Tibial artery (tissue), 4 donors: ENCODE results near the gene CTNND2.

Experiments
- DNase-seq, 2 donors: peaks; one replicate each; pipeline ENCODE4 v3.0.0-alpha.2; 2019
- H3K27ac ChIP-seq, 2 donors: fragments of 200-600 bp; sonication (generic) in 1 of 2; 1 replicate in 1 of 2; 2 replicates in 1 of 2; pipeline ENCODE4 v1.5.1; 2018 to 2019; ENCODE audit warnings: mild to moderate bottlenecking in 1 of 2
- H3K27me3 ChIP-seq, 2 donors: fragments of 200-600 bp; sonication (generic) in 1 of 2; one replicate each; pipeline versions ENCODE4 v1.5.1 to v1.6.0; 2016 to 2019
- H3K36me3 ChIP-seq, 3 donors: fragments of 200-600 bp; sonication (generic) in 2 of 3; one replicate each; pipeline ENCODE4 v1.5.1; 2016 to 2019; ENCODE audit warnings: mild to moderate bottlenecking in 2 of 3
- H3K4me1 ChIP-seq, 4 donors: fragments of 200-600 bp; sonication (generic) in 2 of 4; 1 replicate in 3 of 4; 2 replicates in 1 of 4; pipeline ENCODE4 v1.5.1; 2016 to 2019
- H3K4me3 ChIP-seq, 2 donors: fragments of 200-600 bp; sonication (generic) in 1 of 2; 1 replicate in 1 of 2; 2 replicates in 1 of 2; pipeline ENCODE4 v1.5.1; 2018 to 2019; ENCODE audit warnings: mild to moderate bottlenecking in 2 of 2
- H3K9me3 ChIP-seq, 3 donors: fragments of 200-600 bp; sonication (generic) in 1 of 3; one replicate each; pipeline ENCODE4 v1.5.1; 2016 to 2019
- intact Hi-C: fragments of 100-400 bp; cut with DNase I; formaldehyde crosslinking; loops from one replicate; pipeline ENCODE4 v1.15.0; 2023; ENCODE audit warnings: low total_unique reads
- TF ChIP-seq, protein P1 (sequence below), 2 experiments: fragments of 200-600 bp in 1 of 2; fragments of 450-650 bp in 1 of 2; IDR thresholded peaks; one replicate each; pipeline ENCODE4 v1.5.1; 2017 to 2019; ENCODE audit warnings: antibody characterized with exemption in 2 of 2, mild to moderate bottlenecking in 1 of 2, moderate library complexity in 1 of 2

CTNND2 gene

DNA sequence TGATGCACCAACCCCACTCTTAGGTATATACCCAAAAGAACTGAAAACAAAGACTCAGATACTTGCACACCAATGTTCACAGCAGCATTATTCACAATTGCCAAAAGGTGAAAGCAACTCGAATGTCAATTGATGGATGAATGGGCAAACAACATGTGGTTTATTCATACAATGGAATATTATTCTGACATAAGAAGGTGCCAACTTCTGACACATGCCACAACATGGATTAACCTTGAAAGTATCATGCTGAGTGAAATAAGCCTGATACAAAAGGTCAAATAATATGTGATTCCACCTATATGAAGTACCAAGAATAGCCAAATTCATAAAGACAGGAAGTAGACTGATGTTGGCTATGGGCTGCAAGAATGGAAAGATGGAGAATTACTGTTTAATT is 35.0 kb downstream of the CTNND2 start:
- Histone ChIP-seq H3K4me3 (no peak overlapping the region), H3K36me3 (no peaks in the 10 kb centered on the region), H3K27ac (no peak overlapping the region), H3K27me3 (no peaks in the 10 kb centered on the region), H3K4me1 (no peaks in the 10 kb centered on the region), H3K9me3 (no peaks in the 10 kb centered on the region)
- intact Hi-C loops, result no loop called here
- DNase-seq, result no peak
- TF ChIP-seq, protein P1, sequence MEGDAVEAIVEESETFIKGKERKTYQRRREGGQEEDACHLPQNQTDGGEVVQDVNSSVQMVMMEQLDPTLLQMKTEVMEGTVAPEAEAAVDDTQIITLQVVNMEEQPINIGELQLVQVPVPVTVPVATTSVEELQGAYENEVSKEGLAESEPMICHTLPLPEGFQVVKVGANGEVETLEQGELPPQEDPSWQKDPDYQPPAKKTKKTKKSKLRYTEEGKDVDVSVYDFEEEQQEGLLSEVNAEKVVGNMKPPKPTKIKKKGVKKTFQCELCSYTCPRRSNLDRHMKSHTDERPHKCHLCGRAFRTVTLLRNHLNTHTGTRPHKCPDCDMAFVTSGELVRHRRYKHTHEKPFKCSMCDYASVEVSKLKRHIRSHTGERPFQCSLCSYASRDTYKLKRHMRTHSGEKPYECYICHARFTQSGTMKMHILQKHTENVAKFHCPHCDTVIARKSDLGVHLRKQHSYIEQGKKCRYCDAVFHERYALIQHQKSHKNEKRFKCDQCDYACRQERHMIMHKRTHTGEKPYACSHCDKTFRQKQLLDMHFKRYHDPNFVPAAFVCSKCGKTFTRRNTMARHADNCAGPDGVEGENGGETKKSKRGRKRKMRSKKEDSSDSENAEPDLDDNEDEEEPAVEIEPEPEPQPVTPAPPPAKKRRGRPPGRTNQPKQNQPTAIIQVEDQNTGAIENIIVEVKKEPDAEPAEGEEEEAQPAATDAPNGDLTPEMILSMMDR (IDR thresholded peaks at IDR 0.05), result no peak

DNA sequence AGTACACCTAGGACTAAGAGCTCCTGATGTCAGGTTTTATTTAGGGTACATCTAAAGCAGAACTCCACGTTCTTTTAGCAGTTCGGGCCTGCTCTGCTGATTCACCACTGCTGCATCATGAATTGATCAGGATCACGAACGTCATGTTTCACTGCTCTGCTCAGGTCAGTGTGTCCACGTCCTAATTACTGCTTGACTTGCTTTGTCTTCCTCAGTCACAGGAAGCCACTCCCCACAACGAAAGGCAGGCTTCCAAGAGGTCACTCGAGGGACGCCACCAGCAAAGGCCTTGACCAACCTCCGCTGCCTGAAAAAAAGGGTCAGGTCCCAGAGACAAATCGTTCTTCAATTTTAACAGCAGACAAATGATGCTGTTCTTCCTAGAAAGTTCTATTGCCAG is 40.3 kb downstream of the CTNND2 start:
- no peaks in the 10 kb centered on the region for H3K27me3 ChIP-seq
- H3K4me1 ChIP-seq, result no peaks in the 10 kb centered on the region
- no peak overlapping the region for H3K4me3 ChIP-seq
- H3K36me3 ChIP-seq, result no peaks in the 10 kb centered on the region
- no peaks in the 10 kb centered on the region for H3K9me3 ChIP-seq
- intact Hi-C loops, result no loop called here
- no peak overlapping the region for H3K27ac ChIP-seq
- TF ChIP-seq, protein P1 (IDR thresholded peaks at IDR 0.05), result no peak
- DNase-seq, result no peak

DNA sequence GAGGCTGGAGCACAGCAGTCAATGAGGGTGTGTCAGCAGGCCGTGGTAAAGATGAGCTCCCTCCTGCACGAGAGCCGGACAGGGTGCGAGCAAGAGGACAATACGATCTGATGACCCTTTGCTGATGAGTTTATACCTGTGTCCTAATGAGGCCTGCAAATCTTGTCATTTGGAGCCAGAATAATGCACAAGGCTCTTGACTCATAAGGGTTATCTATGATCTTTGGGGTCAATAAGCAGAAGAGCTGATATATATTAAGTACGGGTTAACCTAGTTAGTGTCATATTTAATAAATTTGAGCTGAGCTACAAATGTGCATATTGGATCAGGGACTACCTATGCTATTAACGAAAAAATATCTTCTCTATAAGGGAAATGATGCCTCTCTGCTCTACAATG is 46.9 kb downstream of the CTNND2 start:
- TF ChIP-seq, protein P1 (IDR thresholded peaks at IDR 0.05), result no peak
- no peak for DNase-seq
- H3K27me3 ChIP-seq, result no peaks in the 10 kb centered on the region
- H3K36me3 ChIP-seq, result no peaks in the 10 kb centered on the region
- intact Hi-C loops, result no loop called here
- no peak overlapping the region for H3K27ac ChIP-seq
- no peaks in the 10 kb centered on the region for H3K4me1 ChIP-seq
- H3K9me3 ChIP-seq, result no peaks in the 10 kb centered on the region
- H3K4me3 ChIP-seq, result no peak overlapping the region

DNA sequence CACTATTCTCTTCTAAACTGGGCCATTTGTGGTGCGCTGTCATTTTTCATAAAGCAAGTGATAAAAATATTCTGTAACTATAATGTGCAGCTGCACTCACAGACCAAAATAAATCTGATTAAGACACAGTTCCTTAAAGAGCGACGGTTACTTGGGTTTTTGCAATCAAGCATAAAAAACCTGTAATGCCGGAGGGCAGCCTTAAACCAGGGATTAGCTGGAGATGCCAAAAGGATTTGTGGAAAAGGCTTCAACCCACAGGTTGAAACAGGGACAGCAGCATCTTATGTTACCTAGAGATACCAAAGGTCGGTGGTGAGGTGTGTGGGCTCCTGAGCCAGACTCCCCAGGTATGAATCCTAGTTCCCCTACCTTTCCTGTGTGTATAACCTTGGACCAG is 49.3 kb downstream of the CTNND2 start:
- Histone ChIP-seq H3K27ac (no peak overlapping the region), H3K36me3 (no peaks in the 10 kb centered on the region), H3K4me3 (no peak overlapping the region), H3K9me3 (no peaks in the 10 kb centered on the region), H3K4me1 (no peaks in the 10 kb centered on the region), H3K27me3 (no peaks in the 10 kb centered on the region)
- no peak for DNase-seq
- intact Hi-C loops, result no loop called here
- TF ChIP-seq, protein P1 (IDR thresholded peaks at IDR 0.05), result no peak

DNA sequence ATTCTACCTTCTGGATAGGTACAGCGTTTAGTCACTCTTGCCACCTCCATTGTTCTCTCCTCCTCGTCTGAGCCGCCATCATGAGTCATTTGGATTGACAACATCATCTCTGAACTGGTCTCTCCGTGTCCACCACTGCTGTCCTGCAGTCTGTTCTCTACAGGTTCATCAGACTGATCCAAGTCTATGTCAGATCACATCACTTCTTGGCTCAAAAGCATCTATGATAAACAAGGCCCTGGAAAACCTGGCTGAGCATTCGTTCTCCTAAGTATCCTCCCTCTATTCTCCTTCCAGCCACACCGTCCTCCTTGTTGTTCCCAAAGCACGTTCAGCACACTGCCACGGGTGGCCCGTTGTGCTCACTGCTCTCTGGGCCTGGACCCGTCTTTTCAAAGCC is 50.5 kb downstream of the CTNND2 start:
- intact Hi-C loops, result no loop called here
- no peaks in the 10 kb centered on the region for H3K9me3 ChIP-seq
- H3K27ac ChIP-seq, result no peak overlapping the region
- no peaks in the 10 kb centered on the region for H3K27me3 ChIP-seq
- no peak overlapping the region for H3K4me3 ChIP-seq
- H3K36me3 ChIP-seq, result no peaks in the 10 kb centered on the region
- no peaks in the 10 kb centered on the region for H3K4me1 ChIP-seq
- TF ChIP-seq, protein P1 (IDR thresholded peaks at IDR 0.05), result no peak
- DNase-seq, result no peak

DNA sequence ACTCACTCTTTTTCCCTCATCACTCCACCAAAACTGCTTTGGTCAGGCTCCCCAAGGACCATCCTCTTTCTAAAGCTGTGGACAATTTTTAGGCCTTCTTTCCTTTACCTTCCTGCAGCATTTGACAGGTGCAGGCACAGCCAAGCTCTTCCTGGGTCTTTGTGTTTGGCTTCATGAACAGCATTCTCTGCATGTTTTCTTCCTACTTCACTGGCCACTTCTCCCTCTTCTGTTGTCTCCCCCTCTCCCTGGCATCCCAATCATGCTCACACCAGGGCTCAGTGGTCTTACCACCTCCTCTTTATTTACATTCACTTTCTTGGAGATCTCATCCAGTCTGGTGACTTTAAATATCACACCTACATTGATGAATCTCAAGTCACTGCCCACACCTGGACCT is 51.1 kb downstream of the CTNND2 start:
- TF ChIP-seq, protein P1 (IDR thresholded peaks at IDR 0.05), result no peak
- Histone ChIP-seq H3K27me3 (no peaks in the 10 kb centered on the region), H3K4me1 (no peaks in the 10 kb centered on the region), H3K27ac (no peak overlapping the region), H3K36me3 (no peaks in the 10 kb centered on the region), H3K4me3 (no peak overlapping the region), H3K9me3 (no peaks in the 10 kb centered on the region)
- intact Hi-C loops, result no loop called here
- no peak for DNase-seq
